HG03469 (cell line): ENCODE results near the gene ADAD2.

Experiments
- ATAC-seq: cut with Tn5 transposase; IDR thresholded peaks from one replicate; pipeline ENCODE4 v1.9.1; 2021; ENCODE audit warnings: mild to moderate bottlenecking, moderate library complexity, moderate number of reproducible peaks; ENCODE audit not compliant: unreplicated experiment

The ADAD2 gene

DNA sequence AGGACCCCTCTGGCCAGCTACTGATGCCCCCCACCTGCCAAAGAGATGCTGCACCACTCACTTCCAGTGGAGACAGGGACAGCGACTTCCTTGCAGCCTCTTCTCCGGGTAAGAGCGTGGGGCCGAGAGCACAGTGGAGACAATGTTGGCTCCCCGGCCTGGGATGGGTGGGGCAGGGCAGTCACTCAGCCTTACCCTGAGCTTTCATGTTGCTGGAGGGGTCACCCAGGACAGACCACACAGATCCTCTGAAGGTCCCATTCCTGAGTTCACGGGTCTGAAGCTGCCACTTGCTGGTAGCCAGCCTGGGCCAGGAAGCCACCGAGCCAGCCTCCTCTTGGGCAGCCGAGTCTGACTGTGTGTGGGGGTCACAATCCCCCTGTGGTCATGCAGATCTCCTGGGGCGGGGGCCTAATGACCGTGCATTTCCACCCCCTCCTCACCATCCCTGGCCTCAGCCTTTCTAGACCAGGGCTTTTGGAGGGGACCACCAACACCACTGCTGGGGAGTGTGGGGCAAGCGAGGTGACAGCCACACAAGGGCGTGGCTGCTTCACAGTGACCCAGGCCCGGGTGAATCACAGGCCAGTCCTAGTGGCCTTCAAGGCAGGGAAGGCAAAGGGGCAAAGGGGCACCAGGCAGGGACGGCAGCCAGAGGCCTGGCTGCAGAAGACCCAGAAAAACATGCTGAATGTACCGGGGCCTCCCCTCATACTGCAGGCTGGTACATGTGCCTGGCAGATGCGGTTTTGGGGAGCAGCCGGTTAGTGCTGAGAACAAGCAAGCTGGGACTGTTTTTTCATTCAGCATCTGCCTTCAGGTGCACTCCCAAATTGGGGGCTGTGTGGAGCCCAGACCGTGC lies 14.5 kb upstream of the ADAD2 start:
- no peak for ATAC-seq

DNA sequence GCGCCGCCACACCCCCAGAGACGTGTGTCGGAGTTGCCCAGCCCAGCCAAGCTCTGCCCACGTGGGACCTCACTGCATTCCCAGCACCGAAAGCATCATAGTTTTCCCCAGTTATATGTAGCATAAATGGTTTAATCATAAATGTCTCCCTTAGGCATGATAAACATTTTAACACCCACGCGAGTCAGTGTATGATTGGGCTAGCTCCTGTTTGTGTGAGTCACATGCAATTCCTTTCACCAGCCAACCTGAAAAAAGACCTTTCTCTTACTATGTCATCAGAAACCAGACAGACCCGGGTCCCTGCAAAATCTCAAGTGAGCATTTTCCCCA lies 13.2 kb upstream of the ADAD2 start:
- ATAC-seq, result no peak

DNA sequence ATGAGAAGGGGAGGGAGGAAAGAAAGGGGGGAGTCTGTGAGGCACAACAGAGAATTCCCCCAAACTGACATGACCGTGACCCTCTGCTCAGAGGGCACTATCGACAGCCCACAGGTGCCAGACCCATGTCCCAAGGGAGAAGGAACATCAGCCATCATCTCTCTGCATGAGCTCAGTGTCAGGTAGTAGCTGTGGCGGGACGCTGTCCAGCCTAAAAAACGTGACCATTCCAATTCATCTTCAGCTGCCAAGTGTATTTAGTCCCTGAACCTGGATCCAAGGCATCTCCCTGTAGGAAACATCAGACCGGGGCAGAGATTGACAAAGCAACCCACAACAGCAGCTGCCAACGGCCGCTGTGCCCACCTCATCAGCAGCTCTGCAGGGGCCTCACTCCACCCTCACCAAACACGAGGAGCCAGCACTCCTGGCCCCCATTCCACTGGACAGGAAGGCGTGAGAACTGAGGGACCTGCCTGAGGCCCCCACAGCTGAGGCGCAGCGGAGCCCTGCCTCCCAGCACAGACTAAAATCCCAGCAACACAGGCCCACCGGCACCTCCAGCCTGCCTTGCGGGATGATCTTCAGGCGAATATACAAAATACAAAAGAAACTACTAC lies 12.7 kb upstream of the ADAD2 start:
- ATAC-seq, result no peak

DNA sequence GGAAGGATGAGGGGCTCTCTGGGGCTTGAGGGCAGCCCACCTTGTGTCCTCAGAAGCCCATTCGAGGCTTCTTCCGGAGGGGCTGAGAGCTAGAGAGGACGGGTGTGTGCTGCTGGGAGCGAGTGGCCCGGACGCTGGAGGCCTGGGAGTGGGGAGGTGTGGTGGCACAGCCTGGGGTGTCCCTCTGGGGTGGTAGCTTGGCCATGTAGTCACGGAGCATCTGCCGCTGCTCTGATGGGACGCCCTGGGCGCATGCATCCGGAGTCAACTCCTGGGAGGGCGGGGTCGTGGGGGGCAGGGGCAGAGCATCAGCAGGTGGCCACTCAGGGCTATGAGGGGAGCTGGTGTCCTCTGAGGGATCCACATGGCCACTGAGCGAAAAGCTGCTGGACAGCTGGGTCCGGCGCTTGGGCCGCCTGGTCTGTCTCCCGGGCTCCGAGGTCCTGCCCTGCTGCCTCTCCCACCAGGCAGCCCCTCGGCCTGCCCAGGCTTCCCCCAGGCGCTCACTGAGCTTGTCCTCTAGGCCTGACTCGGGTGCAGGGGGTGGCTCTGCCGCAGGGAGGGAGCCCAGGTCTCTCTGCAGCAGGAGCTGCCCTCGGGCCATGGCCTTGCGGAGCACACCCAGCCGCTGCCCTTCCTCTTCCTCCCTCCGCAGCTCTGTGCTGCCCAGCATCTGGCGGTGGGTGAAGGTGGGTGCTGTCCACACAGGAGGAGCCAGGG lies 11.9 kb upstream of the ADAD2 start:
- ATAC-seq, result no peak

DNA sequence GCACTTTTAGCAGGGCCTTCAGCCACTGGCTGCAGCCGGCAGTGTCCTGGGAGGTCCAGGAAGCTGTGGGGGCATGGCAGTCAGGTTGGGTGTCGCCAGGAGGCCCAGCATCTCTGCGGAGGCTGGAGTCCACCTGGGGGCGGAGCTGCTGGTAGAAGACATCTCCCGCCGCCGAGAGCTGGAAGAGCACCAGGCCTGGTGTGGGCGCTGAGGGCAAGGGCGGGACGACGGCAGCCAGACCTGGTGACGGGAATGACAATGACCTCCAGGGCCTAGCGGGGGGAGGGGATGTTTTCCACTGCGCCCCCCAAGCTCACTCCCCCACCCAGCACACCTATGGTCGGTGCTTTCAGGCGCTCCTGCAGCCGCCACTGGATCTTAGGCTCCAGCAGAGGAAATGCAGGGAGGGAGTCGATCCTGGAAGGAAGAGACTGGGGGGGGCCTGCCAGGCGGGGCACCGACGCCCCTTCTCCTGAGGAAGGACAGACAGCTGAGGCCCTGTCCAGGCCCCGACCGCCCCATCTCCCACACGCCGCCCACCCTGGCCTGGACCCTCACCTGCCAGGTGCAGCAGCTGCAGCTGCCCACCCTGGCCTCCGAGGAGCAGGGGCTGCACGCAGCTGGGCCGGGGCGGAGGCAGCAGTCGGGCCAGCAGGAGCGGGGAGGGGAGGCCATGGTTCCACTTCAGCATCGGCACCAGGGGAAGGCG lies 11.2 kb upstream of the ADAD2 start:
- ATAC-seq, result no peak

DNA sequence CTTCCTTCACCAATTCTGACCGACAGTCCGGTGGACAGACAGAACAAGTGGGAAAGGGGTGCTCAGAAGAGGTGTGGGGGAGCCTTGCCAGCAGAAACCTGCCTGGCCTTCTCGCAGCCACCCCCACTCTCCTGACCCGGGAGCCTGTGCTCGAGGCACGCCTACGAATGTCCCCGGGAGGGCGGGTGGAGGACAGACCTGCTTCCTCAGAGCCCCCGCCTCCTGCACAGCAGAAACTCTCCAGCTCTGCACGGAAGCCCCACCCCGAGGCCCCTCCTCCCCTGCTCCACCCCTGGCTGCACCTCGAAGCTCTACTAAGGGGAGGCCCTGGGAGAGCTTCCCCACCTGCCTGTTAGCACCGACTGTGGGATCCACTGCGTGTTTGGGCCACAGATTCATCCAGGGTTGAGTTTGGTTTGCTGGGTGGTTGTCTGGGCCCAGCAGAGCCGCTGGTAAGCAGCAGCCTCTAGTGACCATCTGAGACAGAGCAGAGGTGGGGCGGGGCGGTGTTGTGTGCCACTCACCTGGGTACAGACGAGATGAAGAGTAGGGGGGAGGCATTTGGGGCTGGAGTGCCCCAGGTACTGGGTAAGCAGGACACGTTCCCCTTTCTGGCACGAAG lies 10.3 kb upstream of the ADAD2 start:
- no peak for ATAC-seq

DNA sequence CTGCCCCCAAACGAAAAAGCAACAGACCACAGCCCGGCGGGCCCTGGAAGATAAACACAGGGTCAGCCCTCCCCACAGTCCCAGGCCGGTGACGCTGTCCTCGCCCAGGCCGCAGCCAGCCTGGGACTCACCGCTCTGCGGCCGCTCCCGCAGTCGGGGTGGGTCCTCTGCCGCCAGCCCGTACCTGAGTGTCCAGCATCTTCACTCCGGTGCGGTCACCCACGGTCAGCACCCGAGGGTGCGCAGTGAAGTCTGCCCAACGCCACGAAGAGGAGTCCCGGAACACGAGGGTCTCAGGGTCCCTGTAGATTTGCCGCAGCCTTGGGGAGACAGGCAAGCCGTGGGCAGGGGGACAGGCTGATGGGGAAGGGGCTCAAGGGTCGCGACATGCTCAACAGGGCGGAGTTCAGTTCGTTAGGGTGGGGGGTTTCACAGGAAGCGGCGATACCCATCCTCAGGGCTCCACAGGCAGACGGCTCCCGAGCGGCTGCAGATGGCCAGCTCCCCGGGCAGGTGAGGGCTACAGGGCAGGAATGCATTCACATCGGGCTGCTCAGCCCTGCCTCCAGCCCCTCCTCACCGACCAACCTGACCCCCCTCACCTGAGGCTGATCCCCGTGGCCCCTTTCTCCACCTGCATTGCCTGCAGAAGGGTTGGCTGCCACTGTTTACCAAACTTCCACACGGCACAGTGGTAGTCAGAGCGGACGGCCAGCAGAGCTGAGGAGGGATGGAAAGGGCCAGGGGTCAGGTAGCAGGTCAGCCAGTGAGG lies 9.6 kb upstream of the ADAD2 start:
- ATAC-seq, result no peak

DNA sequence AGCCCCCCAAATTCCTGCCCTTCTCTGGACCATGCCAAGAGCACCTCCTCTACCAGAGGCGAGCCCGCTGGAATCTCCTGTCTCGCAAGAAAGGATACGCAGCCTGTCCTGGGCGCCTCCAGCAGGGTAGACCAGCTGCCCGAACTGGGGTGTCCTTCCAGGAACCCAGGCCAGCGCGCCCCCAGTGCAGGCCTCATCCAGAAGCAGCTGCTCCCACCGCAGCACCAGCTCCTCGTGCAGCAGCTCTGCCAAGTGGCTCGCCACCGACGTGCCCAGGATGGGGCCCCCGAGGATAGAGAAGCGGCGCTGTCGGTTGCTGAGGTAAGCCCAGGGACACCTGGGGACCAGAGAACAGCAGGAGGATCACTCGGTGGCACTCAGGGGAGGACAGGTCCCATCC lies 8.9 kb upstream of the ADAD2 start:
- no peak for ATAC-seq

DNA sequence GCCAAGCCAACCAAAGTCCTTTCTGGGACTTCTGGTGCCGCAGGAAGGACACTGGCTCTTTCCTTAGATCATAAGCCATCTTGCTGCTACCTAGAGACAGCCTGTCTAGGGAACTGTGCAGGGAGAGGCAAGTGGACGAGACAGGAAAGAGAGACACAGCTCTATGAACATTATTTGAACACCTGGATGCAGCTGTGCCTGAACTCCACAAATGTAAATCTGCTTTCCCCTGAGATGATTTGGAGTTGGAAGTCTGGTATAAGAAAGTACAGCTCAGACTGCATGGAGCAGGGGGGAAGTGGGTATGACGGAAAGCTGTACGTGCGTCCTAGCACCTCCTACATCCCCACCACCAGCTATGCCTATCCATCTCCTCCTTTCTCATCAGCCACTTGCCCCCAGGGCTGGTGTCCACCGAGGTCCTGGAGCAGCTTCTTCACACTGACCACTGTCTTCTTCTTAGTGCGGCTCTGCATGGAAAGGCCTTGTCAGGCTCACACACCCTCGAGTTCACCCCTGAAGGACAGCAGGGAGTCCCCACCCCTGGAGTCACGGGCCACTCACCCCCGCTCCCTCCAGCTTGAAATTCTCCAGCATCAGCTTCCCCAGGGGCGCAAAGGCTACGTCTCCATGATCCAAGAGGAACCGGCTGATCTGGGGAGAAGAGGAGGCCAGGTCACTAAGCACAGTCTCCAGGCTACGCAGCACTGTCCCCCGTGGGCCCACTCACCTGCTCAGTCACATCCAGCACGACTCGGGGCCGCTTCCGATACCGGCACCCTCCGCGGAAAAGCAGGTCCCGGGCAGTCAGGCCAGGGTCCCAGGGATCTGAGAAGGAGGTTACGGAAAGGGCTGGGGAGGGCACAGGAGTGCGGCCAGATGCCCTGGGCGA lies 8.0 kb upstream of the ADAD2 start:
- ATAC-seq, result no peak

DNA sequence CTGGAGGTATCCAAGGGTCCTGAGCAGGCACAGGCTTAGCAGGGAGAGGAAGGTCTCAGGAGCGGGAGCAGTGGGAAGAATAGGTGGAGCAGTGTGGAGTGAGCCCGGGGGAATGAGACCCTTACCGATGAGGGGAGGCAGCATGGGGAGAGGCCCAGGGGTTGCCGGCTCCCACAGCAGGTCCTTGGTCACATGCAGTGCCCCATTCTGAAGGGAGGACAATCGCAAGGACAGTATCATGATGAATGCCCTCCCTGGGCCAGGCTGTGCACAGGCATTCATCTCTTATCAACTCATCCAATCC lies 7.4 kb upstream of the ADAD2 start:
- no peak for ATAC-seq

DNA sequence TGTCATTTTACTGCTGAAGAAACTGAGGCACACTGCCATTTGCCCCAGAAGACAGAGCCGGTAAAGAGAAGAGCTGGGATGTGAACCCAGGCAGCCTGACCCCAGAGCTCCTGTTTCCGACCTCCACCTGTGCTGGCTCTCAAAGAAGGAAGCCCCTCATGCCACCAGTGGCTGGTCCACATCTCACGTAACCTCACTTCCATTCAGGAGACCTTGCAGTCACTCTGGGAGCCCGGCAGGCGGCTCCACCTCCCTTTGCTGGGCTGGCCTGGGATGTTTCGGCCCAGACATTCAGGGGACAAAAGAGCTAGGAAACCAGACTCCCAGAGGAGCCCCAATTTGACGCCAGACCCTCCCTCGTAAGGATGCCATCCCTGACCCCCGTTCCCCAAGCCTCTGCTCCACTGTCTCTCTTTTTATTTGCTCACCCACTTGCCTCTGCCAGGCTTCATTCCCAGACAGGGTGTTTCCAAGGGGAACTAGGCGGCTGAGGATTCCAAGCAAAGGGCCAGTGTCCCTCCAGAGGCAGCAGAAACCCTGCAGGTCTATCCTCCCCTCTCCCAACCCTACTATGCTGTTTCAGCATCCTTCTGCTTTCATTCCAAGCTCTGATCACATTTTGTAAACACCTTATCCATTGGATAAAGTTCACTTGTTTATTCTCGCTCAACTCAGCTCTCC lies 6.9 kb upstream of the ADAD2 start:
- no peak for ATAC-seq

DNA sequence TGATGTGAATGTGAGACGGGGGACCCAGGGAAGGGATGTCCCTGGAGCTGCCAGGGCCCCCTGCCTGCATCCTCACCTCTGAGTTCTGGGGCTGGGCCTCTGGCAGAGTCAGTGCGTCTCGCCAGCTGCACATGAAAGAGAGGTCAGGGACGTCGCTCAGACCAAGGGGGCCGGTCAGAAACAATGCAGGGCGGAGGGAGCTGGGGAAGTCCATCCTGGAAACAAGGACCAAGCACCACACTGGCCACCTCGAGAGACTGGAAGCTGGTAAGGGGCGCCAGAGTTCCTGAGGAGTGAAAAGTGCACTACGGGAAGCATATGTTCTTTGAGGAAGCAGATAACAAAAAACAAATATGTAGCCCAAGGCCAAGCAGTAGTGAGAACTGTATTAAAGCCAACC lies 6.2 kb upstream of the ADAD2 start:
- ATAC-seq, result no peak

DNA sequence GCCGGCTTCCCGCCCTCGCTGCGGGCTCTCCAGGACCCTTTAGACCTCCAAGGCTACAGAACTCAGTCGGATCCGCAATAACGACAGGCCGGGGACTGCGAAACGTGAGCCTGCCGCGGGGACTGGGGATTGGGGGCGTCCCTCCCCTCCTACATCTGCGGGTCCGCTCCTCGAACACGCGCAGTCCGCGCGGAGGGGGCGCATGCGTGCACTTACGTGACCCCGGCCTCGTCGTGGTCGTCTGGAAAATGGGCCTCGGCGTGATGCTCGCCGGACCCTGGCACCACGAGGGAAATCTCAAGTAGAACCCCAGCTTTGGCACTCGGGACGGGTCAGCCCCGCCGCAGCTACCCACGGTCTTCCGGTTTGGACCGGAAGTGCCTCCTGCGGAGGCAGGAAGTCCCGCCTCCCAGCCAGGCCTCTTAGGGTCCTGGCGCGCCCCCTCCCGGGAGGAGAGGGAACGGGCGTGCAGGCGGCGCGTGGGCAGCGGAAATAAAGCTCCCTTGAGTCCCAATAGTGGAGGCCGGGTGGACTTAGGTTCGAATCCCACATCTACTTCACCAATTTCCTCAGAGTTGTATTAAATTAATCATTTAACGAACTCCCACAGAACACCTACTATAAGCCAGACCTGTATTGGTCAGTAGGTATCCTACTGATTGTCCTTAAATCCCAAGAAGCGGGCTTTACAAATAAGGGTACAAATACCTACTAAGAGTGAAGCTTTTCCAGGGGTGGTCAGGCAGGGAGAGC lies 4.1 kb upstream of the ADAD2 start, which contains the start of gene TAF1C:
Gene TAF1C, minus strand, starts transcription at position 373 of the 753 bp plus-strand sequence. CDS start 2,069 bp downstream, outside the sequence.
- ATAC-seq, result peak; percentile 68

DNA sequence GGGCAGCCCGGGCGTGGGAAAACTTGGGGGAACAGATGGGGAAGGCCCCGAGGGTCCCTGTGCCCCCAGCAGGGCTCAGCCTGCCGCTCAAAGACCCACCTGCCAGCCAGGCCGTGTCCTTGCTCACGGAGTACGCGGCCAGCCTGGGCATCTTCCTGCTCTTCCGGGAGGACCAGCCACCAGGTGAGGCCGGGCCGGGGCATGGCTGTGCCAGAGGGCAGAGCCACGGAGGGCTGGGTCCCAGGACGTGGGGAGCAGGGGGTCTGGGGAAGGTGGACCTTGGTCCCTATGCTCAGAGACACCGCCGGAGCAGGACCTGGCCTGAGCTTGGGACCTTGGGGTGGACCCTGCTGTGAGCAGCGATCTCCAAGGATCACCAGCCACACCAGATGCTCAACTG lies 509 bp downstream of the ADAD2 start:
- no peak for ATAC-seq

DNA sequence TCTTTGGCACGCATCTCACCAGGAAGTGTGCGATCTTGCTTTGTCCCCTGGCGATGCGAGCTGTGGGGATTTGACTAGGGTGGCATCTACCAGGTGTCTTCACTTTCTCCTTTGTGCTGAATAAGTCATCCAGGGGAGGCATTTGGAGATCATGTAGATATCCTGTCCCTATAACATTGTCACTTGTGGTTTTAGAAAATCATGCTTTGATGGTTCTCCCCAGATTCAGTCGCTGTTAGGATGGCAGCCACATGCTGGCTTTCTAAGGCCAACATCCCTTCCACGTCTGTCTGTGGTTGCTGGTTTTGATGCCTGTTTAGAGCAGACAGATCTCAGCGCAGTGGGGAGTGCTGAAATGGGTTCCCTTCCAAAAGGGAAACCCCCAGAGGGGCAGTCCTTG lies 2.5 kb downstream of the ADAD2 start:
- no peak for ATAC-seq

DNA sequence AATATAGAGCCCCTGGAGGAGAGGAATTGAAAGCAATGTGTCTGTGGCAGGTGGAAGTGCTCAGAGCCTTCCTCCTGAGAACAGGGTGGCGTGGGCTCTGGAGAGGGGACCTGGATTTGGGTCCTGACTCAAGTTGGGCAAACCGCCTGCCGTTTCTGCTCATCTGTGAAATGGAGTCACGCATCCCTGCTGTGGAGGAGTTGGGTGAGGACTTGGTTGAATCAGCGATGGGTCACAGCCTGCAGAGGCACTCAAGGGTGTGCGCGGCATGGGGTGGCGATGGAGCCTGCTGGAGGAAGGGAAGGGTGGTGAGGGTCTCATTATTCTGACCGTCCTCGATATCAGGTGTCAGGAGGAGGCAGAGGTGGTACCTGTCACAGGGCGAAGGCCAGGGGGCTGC lies 3.1 kb downstream of the ADAD2 start:
- no peak for ATAC-seq

DNA sequence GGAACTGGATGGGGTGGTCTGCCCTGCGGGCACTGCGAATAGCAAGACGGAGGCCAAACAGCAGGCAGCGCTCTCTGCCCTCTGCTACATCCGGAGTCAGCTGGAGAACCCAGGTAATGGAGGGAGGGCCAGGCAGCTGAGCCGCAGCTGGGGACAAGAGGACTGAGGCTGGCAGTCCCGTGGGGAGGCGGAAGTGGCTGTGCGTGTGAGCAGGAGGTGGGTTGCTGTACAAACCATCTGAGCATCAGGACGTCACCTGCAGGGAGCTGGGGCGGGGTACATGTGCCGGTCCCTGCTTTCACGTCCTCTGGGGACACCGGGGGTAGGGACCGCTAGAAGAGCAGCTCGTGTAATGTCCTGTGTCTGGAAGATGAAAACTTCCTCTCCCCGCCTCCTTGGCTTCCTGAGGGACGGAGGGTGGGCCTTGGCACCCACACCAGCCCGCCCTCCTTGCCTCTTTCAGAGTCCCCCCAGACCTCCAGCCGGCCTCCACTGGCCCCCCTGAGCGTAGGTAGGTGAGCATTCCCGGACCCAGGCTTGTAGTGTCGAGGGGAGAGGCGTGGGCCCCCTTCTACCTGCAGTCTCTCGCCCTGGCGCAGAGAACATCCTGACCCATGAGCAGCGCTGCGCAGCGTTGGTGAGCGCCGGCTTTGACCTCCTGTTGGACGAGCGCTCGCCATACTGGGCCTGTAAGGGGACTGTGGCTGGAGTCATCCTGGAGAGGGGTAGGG lies 3.7 kb downstream of the ADAD2 start:
- peak; percentile 59 for ATAC-seq
